ENCODE measurements around the gene ATP2A3. TPM values are rescaled to one million over a fixed set of nuclear protein-coding genes. Genes with fewer than 3 reads are reported as not detected.

Gene ATP2A3
- total RNA-seq, 1 donor from 2014 or later: 541 TPM

- no peak for DNase-seq
- H3K9me3 Mint-ChIP-seq: no peaks in the 10 kb centered on the region
- H3K27me3 Mint-ChIP-seq: no peaks in the 10 kb centered on the region
- H3K4me3 Mint-ChIP-seq: no peak overlapping the region
- POLR2A ChIA-PET: interaction anchor here (0.7 to 1.9 kb wide), 8 partner anchors 10 to 70 kb away, joined by 4 to 11 read pairs (median 6); partner anchors contain the start of gene P2RX1
- H3K27ac Mint-ChIP-seq: peak overlapping the region; percentile 59
- CTCF ChIA-PET: interaction anchor here (0.7 to 2.8 kb wide), 12 partner anchors 11 to 73 kb away, joined by 3 to 22 read pairs (median 4); partner anchors contain the start of gene P2RX1
- H3K4me1 Mint-ChIP-seq: no peaks in the 10 kb centered on the region
- no peak for TF ChIP-seq CTCF (IDR thresholded peaks at IDR 0.05)
- ATAC-seq (ENCODE audit: low read depth): peak; percentile 84
- H3K36me3 Mint-ChIP-seq (ENCODE audit: low read depth): peaks cover 80% of the 10 kb centered on the region
- intact Hi-C loops (cut with micrococcal nuclease): loop anchor here (1.0 to 2.0 kb wide), 3 partner anchors 28 to 70 kb away; no protein-coding TSS in a partner anchor
Observed at GRCh38 chr17:3935140-3935542, 29.1 kb downstream of the ATP2A3 start.

- DNase-seq (no peak), ATAC-seq (ENCODE audit: low read depth) (no peak)
- intact Hi-C loops (cut with micrococcal nuclease): no loop called here
- CTCF ChIA-PET: no interaction called here
- Mint-ChIP-seq H3K27ac (no peak overlapping the region), H3K4me1 (peaks cover 10% of the 10 kb centered on the region), H3K9me3 (no peaks in the 10 kb centered on the region), H3K4me3 (no peak overlapping the region), H3K27me3 (no peaks in the 10 kb centered on the region), H3K36me3 (ENCODE audit: low read depth) (peaks cover 76% of the 10 kb centered on the region)
- TF ChIP-seq CTCF (IDR thresholded peaks at IDR 0.05): no peak
- POLR2A ChIA-PET: no interaction called here
Observed at GRCh38 chr17:3929764-3930163, 34.5 kb downstream of the ATP2A3 start.

- no peak for ATAC-seq (ENCODE audit: low read depth)
- H3K9me3 Mint-ChIP-seq: no peaks in the 10 kb centered on the region
- CTCF ChIA-PET: no interaction called here
- no peak overlapping the region for H3K27ac Mint-ChIP-seq
- no peaks in the 10 kb centered on the region for H3K27me3 Mint-ChIP-seq
- no peak for DNase-seq
- peaks cover 10% of the 10 kb centered on the region for H3K4me1 Mint-ChIP-seq
- POLR2A ChIA-PET: interaction anchor here (0.6 to 0.9 kb wide), 3 partner anchors 13 to 17 kb away, joined by 3 read pairs; no protein-coding TSS in a partner anchor
- H3K36me3 Mint-ChIP-seq (ENCODE audit: low read depth): peaks cover 79% of the 10 kb centered on the region
- intact Hi-C loops (cut with micrococcal nuclease): no loop called here
- no peak for TF ChIP-seq CTCF (IDR thresholded peaks at IDR 0.05)
- no peak overlapping the region for H3K4me3 Mint-ChIP-seq
Observed at GRCh38 chr17:3929181-3929580, 35.1 kb downstream of the ATP2A3 start.

GRCh38 chr17:3928406-3928805, 35.8 kb downstream of the ATP2A3 start:
- DNase-seq: no peak
- ChIA-PET CTCF (no interaction called here), POLR2A (interaction anchor here (0.6 to 0.9 kb wide), 3 partner anchors 12 to 17 kb away, joined by 3 read pairs; no protein-coding TSS in a partner anchor)
- no peaks in the 10 kb centered on the region for H3K27me3 Mint-ChIP-seq
- no peak for ATAC-seq (ENCODE audit: low read depth)
- no peak for TF ChIP-seq CTCF (IDR thresholded peaks at IDR 0.05)
- no peak overlapping the region for H3K4me3 Mint-ChIP-seq
- no peak overlapping the region for H3K27ac Mint-ChIP-seq
- H3K4me1 Mint-ChIP-seq: peaks cover 12% of the 10 kb centered on the region
- intact Hi-C loops (cut with micrococcal nuclease): no loop called here
- no peaks in the 10 kb centered on the region for H3K9me3 Mint-ChIP-seq
- peaks cover 80% of the 10 kb centered on the region for H3K36me3 Mint-ChIP-seq (ENCODE audit: low read depth)

- TF ChIP-seq CTCF (IDR thresholded peaks at IDR 0.05): no peak
- ChIA-PET POLR2A (interaction anchor here (0.5 kb wide), 1 partner anchor 22 kb away, joined by 10 read pairs; no protein-coding TSS in a partner anchor), CTCF (interaction anchor here (2.0 kb wide), 1 partner anchor 14 kb away, joined by 8 read pairs; no protein-coding TSS in a partner anchor)
- DNase-seq (no peak), ATAC-seq (ENCODE audit: low read depth) (no peak)
- Mint-ChIP-seq H3K4me3 (no peak overlapping the region), H3K9me3 (no peaks in the 10 kb centered on the region), H3K27ac (peak overlapping the region; percentile 76), H3K4me1 (peaks cover 17% of the 10 kb centered on the region), H3K27me3 (no peaks in the 10 kb centered on the region), H3K36me3 (ENCODE audit: low read depth) (peaks cover 76% of the 10 kb centered on the region)
- intact Hi-C loops (cut with micrococcal nuclease): no loop called here
Observed at GRCh38 chr17:3927628-3928340, 36.5 kb downstream of the ATP2A3 start.
